ENCODE measurements around the gene PDIA3. TPM values are rescaled to one million over a fixed set of nuclear protein-coding genes. Genes with fewer than 3 reads are reported as not detected.

Gene PDIA3
- total and polyA plus RNA-seq, 2 of the 13 experiments (the other 11 are each of a cell fraction or from before 2014, with no cell fraction given) = 238 to 433 TPM

- TF ChIP-seq, protein P1, sequence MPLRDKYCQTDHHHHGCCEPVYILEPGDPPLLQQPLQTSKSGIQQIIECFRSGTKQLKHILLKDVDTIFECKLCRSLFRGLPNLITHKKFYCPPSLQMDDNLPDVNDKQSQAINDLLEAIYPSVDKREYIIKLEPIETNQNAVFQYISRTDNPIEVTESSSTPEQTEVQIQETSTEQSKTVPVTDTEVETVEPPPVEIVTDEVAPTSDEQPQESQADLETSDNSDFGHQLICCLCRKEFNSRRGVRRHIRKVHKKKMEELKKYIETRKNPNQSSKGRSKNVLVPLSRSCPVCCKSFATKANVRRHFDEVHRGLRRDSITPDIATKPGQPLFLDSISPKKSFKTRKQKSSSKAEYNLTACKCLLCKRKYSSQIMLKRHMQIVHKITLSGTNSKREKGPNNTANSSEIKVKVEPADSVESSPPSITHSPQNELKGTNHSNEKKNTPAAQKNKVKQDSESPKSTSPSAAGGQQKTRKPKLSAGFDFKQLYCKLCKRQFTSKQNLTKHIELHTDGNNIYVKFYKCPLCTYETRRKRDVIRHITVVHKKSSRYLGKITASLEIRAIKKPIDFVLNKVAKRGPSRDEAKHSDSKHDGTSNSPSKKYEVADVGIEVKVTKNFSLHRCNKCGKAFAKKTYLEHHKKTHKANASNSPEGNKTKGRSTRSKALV (CRISPR knock-in tag; IDR thresholded peaks at IDR 0.05) = no peak
- no peak for TF ChIP-seq FLYWCH1 (CRISPR knock-in tag; IDR thresholded peaks at IDR 0.05)
- TF ChIP-seq ZSCAN9 (CRISPR knock-in tag; IDR thresholded peaks at IDR 0.05; ENCODE audit: borderline replicate concordance) = no peak
- TF ChIP-seq POGZ (CRISPR knock-in tag; IDR thresholded peaks at IDR 0.05) = no peak
- TF ChIP-seq, protein P2, sequence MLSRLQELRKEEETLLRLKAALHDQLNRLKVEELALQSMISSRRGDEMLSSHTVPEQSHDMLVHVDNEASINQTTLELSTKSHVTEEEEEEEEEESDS (CRISPR knock-in tag; IDR thresholded peaks at IDR 0.05; ENCODE audit: borderline replicate concordance) = no peak
- TF ChIP-seq EZH2 (conservative IDR thresholded peaks at IDR 0.05; ENCODE audit: low read depth, low read length) = no peak
- TF ChIP-seq NCOA2 (CRISPR knock-in tag; IDR thresholded peaks at IDR 0.05) = no peak
- no peak for TF ChIP-seq NR2F2 (IDR thresholded peaks at IDR 0.05; ENCODE audit: borderline replicate concordance, low read depth)
- peak; percentile 60 for TF ChIP-seq ZNF546 (CRISPR knock-in tag; conservative IDR thresholded peaks at IDR 0.05)
- TF ChIP-seq, protein P3, sequence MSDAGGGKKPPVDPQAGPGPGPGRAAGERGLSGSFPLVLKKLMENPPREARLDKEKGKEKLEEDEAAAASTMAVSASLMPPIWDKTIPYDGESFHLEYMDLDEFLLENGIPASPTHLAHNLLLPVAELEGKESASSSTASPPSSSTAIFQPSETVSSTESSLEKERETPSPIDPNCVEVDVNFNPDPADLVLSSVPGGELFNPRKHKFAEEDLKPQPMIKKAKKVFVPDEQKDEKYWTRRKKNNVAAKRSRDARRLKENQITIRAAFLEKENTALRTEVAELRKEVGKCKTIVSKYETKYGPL (CRISPR knock-in tag; IDR thresholded peaks at IDR 0.05) = no peak
- TF ChIP-seq ZNF75D (CRISPR knock-in tag; IDR thresholded peaks at IDR 0.05; ENCODE audit: borderline replicate concordance) = no peak
- no peak for TF ChIP-seq KAT7 (CRISPR knock-in tag; IDR thresholded peaks at IDR 0.05; ENCODE audit: borderline replicate concordance)
- no peak for TF ChIP-seq ZMYM3 (CRISPR knock-in tag; IDR thresholded peaks at IDR 0.05)
- TF ChIP-seq KLF9 (CRISPR knock-in tag; IDR thresholded peaks at IDR 0.05; ENCODE audit: low read depth) = no peak
- TF ChIP-seq AGO2 (optimal IDR thresholded peaks at IDR 0.05; ENCODE audit: low read depth, low read length) = no peak
- TF ChIP-seq RBAK (CRISPR knock-in tag; IDR thresholded peaks at IDR 0.05) = peak; percentile 41; the same call in 1 of the 2 replicates
- TF ChIP-seq, protein P4, sequence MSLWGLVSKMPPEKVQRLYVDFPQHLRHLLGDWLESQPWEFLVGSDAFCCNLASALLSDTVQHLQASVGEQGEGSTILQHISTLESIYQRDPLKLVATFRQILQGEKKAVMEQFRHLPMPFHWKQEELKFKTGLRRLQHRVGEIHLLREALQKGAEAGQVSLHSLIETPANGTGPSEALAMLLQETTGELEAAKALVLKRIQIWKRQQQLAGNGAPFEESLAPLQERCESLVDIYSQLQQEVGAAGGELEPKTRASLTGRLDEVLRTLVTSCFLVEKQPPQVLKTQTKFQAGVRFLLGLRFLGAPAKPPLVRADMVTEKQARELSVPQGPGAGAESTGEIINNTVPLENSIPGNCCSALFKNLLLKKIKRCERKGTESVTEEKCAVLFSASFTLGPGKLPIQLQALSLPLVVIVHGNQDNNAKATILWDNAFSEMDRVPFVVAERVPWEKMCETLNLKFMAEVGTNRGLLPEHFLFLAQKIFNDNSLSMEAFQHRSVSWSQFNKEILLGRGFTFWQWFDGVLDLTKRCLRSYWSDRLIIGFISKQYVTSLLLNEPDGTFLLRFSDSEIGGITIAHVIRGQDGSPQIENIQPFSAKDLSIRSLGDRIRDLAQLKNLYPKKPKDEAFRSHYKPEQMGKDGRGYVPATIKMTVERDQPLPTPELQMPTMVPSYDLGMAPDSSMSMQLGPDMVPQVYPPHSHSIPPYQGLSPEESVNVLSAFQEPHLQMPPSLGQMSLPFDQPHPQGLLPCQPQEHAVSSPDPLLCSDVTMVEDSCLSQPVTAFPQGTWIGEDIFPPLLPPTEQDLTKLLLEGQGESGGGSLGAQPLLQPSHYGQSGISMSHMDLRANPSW (CRISPR knock-in tag; IDR thresholded peaks at IDR 0.05; ENCODE audit: borderline replicate concordance) = no peak
- 0 out of 2 replicates have a peak, but pooled peaks have one; percentile 1 for TF ChIP-seq ZKSCAN8 (CRISPR knock-in tag; IDR thresholded peaks at IDR 0.05; ENCODE audit: borderline replicate concordance)
- no peak for TF ChIP-seq ARNT (IDR thresholded peaks at IDR 0.05)
- TF ChIP-seq ZNF503 (CRISPR knock-in tag; IDR thresholded peaks at IDR 0.05) = no peak
- no peak for TF ChIP-seq ZEB1 (IDR thresholded peaks at IDR 0.05; ENCODE audit: insufficient replicate concordance, low read depth)
- no peak for TF ChIP-seq SIX1 (CRISPR knock-in tag; IDR thresholded peaks at IDR 0.05; ENCODE audit: borderline replicate concordance)
- 0 out of 2 replicates have a peak, but pooled peaks have one; percentile 45 for TF ChIP-seq ZNF558 (CRISPR knock-in tag; IDR thresholded peaks at IDR 0.05; ENCODE audit: borderline replicate concordance)
- TF ChIP-seq SAP130 (CRISPR knock-in tag; IDR thresholded peaks at IDR 0.05; ENCODE audit: low read depth) = peak; percentile 44; the same call in 1 of the 2 replicates
- peak; percentile 69; the same call in 1 of the 2 replicates for TF ChIP-seq ZMAT3 (CRISPR knock-in tag; conservative IDR thresholded peaks at IDR 0.05)
Measured at GRCh38 chr15:43776718-43777266, 30.6 kb downstream of the PDIA3 start, which contains the start of gene ELL3 (continued).

Measured in HepG2 (cell line).